NOMO-1 (cell line): ENCODE measurements around the gene RBM19.
"Not testable (repeated sequence)": the region's sequence is repeated elsewhere in the genome, so short reads cannot be mapped to it uniquely, and the experiment has no call there.

ENCODE experiments used
- DNase-seq, 2 experiments: peaks; one replicate each; lab custom pipeline; 2025; ENCODE audit not compliant: unreplicated experiment in 2 of 2; lab: John Stamatoyannopoulos, UW

RBM19 gene

DNA sequence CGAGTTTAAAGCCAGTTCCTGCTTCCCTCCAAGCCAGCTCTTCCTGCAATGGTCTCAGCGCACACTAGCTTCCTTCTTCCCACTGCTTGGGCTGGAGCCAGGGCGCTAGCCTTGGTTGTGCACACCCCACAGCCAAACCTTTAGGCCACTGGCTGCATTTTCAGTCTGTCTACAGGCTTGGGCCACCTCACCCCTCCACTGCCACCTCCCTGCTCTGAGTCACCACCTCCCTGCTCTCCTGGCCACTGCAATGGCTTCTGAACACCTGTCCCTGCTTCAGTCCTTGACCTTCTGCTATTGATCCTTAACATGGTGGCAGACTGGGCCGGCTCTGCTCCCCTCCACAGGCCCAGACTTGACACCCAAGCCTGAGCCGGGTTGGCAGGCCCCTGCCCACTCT is 151.1 kb downstream of the RBM19 start:
- no peak for DNase-seq

DNA sequence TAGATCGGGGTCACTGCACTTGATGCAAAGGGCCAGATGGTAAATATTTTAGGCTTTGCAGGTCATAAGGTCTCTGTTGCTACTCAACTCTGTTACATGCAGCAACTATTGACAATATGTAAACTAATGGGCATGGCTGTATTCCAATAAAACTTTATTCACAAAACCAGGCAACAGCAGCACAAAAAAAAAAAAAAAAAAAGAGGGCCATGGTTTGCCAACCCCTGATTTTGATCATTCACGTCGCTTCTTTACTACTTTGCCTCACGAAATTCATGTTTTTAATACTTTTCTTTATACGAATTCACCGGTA is 152.9 kb downstream of the RBM19 start:
- no peak for DNase-seq

DNA sequence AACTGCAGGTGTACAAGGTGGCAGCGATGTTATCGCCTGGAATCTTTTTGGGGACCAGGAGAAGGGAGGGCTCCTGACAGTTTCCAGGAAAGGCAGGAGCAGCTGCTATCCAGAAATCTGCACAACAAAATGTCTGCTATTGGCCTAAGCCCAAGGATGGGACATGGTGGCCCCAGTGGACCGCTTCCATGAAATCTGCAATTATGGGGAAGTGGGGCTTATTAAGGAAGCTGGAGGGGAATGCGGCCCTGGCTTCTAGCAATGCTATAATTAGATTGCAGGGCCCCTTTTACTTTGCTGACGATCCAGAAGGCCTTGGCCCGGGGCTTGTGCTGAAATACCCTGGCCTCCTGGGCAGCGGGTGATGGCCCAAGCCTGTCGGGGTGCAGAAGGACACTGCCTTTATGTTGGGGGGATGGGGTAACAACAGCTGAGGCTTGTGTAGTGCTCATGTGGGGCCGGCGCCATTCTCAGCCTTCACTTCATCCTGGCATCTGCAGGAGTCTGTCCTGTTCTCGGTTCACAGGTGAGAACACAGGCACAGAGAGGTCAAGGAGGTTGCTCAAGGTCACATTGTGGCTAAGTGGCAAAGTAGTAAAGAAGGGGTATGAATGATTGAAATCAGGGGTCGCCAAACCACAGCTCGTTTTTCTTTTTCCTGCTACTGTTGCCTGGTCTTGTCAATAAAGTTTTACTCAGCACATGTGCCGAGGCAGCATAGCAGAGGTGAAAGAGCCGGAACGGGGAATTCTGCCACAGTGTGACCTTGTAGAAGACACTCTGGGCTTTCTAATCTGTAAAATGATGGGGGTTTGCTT is 153.5 kb downstream of the RBM19 start:
- DNase-seq = no peak

DNA sequence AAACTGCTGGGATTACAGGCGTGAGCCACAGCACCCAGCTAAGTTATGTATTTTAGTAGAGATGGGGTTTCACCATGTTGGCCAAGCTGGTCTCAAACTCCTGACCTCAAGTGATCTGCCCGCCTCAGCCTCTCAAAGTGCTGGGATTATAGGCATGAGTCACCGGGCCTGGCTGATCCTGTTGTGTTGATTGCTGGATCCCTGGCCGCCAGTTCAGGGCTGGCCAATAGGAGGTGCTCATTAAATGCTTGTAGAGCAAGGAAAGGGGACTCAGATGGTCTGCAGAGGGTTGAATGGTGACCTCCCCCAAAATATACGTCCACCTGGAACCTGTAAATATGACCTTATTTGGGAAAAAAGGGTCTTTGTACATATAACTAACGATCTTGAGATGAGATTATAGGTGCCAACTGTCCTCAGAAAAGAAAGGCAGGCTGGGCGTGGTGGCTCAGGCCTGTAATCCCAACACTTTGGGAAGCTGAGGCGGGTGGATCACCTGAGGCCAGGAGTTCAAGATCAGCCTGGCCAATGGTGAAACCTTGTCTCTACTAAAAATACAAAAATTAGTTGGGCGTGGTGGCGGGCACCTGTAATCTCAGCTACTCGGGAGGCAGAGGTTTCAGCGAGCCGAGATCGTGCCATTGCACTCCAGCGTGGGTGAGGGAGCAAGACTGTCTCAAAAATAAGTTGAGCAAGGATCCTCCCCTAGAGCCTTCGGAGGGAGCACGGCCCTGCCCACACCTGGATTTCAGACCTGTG is 156.5 kb downstream of the RBM19 start:
- DNase-seq = not testable (repeated sequence)

DNA sequence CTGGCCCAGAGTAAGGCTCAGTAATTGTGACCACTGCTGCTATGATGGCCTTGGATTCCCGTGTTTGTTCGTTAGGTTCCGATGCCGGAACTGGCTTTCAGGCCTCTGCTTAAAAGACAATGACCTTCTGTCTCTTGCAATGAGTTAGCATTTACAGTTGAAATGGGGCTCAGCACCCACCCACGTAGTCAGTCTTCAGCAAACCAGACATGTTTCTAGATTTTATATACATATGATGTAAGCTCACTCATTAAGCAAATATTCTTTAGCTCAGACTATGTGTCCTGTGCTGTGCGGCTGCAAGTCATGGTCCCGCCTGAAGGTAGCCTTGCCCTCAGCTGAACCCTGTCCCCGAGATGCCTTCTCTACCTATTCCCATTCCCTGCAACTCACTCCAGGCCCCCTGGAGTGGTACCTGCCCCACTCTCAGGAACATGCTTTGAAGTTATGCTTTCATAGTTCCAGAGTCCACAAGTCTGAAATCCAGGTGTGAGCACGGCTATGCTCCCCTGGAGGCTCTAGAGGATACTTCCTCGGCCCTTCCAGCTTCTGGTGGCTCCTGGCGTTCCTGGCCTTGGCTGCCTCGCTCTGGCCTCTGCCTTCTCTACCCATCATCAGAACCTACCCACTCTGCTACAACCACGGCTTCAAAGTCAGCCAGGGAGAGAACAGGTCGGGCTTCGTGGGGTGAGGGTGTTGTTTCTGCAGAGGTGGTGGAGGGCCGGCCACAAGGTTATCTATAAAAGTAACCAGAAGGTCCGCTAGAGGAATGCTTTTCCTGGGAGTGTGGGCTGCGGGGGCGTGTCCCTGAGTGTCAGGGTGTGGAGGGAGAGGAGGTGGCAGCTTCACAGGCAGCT is 157.8 kb downstream of the RBM19 start:
- DNase-seq = no peak

DNA sequence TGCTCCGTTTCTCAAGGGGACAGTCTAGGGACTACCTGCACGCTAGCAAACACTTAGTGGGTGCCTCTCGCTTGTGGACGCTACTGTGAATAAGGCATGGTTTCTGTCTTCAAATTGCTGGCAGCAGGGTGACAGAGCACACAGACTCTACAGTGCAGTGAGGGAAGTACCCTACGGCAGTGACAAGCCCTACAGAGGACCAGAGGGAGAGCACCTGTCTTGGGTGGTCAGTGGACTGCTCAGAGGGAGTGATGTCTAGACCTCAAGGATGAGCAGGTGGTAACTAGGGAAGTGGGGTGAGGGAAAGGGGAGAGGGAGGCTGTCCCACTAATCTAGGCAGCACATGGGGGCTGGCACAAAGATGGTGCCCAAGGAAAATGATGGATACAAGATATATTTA is 160.5 kb downstream of the RBM19 start:
- no peak for DNase-seq

DNA sequence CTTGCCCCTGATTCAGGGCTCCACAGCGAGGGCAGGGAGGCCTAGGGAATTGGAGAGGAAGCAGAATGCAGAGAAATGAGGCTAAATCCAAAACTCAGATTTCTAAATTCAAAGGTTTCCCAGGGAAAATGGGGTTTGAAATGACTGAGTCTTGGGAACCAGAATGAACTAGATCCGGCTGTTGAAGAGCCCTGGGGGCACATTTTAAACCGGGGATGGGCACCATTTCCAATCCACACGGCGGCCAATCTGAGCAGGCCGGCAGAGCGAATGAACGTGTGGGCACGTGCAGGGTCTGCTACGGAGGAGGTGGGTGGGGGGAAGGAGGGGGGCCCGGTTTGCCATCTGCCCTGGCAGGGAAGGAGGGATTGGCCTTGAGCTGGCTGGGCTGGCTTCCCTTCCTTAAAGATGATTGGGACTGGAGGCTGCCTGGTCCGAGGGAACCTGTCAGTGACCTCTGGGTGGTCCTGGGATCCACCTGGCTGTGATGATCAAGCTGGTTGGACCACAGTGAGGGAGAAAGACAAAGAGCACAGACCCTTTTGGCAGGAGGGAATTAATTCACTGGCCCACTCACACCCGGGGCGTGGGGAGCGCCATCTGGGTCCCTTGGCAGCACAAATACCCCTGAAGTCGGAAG is 161.0 kb downstream of the RBM19 start:
- no peak for DNase-seq

DNA sequence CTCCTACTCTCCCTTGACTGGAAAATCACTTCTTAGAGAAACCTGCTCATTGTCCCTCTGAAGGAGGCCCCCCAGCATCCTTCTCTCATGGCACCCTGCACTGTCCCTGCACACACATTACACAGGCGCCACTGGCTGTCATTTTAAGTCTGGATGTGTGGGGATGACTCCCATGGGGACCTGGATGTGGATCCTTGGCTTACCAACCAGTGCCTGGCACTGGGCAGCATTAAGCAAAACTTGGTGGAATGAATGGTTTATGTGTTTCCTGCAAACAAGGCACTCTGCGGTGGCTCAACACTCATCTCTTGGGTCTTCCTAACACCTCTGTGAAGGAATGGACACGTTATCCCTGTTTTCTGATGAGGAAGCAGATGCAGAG is 162.4 kb downstream of the RBM19 start:
- no peak for DNase-seq

DNA sequence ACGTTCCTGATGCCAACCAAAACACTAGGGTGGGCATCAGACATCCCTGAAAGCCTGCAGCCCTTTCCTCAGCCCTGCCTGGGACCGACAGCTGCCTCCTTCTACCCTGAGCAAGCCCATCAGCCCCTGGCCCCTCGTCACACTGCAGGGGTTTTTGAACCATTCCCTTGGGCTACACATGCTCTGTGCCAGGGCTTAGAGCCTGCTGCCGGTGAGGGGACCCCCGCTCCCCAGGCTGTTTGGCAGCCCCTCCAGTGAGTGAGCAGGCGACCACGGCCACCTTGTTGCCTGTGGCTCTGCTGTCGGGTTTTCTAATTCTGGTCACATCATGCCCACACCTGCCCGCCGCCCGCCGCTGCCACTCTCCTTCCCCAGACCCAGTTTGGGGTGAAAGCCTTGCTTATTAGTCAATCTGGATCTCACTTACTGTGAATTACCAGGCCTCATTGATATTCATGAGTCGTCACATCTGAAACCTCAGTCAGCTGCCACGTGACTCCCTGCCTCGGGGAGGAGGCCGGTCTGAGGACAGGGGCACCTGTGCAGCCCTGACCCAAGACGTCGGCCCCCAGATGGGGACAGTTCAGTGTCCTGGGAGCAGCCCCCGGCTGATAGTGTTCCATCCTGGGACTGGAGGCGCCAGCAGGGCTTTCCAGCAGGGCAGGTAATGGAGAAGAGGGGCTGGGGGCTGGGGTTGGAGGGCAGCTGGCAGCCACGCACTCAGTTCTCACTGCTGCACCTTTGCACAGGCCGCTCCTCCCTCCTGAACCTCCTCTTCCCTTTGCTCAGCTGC is 163.0 kb downstream of the RBM19 start:
- no peak for DNase-seq

DNA sequence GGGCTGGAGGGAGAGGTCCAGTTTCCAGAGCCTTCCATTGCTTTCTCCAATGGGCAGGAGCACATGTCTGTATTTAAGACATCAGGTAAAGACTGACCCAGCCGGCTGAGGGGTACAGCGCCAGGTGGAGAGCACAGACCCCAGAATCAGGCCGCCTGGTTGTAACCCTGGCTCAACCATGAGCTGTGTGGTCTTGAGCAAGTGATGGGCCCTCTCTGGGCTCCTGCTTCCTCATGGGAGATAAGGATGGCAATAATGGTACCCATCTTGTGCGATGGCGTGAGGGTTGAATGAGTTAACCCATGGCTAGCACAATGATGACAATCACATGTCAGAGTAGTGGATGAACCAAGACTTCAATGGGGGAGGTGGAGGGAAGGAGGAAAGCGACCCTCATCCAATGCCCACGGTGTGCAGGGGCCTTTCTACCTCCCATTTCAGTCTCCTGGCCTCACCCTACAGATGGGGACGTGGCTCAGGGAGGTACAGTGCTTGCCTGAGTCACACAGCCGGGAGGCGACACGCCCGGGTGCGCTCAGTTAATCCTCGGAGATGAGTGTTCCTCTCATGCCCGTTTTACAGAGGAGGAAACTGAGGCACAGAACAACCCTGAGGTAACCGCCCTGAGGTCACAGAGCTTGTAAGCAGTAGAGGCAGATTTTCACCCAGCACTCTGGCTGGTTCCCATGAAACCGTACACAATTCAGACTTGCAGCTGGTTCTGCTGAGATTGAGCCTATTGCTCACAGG is 163.9 kb downstream of the RBM19 start:
- no peak for DNase-seq

DNA sequence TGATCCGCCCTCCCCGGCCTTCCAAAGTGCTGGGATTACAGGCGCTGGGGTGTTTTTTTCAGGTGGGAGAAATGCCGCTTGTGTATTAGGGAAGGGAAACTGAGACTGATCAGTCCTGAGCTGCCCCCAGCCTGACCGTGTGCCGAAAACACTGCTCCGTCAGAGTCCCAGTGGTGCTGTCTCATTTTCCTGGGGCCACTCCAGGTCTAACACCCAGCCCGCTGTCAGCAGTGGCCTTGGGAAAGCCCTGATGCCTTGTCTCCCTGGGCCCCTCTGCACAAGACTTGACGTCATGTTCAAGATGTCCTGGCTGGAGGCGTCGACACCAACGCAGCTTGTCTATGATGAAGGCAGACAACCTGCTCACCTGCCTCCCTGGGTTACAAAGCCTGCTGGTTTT is 165.9 kb downstream of the RBM19 start:
- no peak for DNase-seq

DNA sequence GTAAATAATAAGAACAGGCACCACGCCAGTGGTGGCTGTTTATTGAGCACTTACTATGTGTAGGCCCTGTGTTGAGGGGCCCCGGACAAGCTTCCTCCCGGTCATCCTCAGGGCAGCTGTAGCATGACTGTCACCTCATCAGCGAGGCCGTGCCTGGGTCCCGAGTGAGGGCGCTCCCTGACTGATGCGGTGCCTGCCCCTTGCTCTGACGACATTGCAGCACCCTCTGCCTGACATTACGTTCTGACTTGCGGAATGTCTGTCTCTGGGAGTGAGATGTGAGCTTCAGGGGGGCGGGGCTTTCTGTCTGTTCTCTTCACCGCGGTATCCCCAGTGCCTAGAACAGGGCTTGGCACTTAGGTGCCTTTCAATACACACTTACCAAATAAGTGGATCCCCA is 167.6 kb downstream of the RBM19 start:
- no peak for DNase-seq

DNA sequence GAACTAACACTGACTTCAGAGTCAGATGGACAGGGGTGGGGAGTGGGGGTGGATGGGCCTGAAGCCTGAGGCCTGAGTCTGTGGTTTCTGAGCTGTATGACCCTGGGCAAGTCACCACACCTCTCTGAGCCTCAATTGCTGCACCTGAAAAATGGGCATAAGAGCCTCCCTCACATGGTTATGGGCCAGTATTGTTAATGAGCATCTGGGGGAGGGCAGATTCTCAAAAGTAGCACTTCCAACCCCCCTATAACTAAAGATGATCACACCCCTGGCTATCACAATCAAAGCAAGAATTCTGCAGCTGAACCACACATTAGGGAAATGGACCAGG is 168.6 kb downstream of the RBM19 start:
- DNase-seq = no peak

DNA sequence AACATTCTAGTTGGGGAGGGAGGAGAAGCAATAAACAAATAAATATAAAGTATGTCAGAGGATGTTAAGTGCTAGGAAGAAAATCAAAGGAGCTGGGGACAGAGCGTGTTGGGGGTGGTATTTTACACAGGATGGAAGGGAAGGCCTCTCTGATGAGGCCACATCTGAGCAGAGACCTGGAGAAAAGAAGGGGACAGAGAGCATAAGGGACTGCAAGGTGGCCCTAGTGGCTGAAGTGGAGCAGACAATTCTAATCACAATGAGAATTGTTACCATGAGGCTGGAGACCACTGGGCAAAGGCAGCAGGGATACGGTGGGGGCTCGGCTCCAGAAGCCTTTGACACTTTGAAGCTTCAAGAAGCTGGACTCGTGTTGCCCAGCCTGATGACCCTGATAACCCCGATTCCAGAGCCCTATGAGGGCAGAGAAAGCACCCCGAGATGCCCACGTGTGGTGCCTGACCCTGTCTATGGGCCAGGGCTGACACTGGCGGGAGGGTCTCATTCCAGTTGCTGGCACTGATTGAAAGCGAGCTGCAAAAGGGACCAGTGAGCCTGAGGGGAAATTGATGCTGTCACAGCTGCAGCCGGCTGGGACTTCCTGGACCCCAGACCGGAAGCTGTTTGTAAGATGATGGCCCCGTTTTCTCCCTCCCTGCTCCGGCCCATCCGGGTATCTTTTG is 169.1 kb downstream of the RBM19 start:
- no peak for DNase-seq

DNA sequence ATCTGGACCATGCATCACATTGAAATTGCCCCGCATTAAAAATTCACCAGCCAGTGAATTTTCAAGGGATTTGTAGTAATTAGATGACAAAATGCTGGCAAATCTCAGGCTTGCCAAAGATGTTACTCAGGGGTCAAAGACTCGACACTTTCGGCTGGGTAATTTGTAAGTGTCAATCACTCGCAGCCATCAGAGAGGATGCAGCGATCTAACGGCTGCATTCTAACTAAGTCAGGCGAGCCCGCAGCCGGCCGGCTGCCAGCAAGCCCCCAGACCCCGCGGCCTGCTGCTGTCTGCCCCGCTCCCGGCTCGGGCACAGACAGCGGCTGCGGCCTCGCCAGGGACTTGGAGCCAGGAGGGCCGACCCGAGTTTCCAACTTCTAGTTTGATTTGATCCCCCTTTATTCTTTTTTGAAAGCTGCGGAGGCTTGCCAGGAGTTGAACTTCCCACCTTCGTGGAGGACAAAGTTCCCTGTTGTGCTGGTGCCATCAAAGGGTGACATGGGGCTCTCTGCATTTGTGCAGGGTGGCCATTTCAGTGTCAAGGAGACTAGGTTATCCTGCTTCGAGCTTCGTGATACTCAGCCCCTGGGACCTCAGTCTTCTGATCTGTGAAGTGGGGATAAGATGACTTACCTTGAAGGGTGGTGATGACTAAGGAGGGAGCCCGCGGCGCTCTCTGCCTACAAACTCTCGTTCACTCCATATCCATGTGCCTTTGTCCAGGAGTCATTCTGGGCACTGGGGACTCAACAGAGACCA is 169.9 kb downstream of the RBM19 start:
- DNase-seq = no peak

DNA sequence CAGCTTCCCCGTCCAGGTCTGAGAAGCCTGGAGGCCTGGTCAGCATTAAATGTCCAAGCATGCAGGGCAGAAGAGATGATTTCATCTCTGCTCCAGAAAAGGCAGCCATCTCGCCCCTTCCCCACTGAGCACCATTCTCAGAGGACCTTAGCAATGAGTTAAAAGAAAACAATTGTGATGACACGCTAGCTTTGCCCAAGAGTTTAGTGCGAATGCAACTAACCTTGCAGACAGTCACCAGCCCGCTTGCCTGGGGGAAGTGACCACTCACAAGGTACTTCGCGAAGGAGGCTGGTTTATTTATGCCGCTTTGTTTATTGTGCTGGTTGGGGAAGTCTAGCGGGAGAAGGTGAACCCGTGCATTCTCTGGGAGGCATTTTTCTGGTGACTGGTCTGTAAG is 170.7 kb downstream of the RBM19 start:
- no peak for DNase-seq

DNA sequence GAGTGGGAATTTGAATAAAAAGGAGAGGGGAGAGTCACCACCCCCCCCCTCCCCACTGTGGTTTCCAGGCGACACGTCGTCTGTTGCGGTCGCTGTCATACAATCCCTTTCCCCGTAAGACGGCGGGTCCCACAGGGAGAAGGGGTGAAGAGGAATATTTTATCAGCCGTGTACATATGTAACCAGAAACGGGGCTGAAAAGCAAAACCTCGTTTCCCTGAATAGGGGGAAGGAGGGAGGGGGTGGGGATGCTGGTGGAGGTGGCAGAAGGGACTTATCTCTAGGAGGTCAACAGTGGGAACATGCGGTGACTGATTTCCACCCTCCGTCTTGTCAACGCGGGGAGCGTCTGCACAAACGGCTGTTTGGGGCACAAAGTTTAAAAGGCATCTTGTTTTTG is 171.4 kb downstream of the RBM19 start:
- no peak for DNase-seq

DNA sequence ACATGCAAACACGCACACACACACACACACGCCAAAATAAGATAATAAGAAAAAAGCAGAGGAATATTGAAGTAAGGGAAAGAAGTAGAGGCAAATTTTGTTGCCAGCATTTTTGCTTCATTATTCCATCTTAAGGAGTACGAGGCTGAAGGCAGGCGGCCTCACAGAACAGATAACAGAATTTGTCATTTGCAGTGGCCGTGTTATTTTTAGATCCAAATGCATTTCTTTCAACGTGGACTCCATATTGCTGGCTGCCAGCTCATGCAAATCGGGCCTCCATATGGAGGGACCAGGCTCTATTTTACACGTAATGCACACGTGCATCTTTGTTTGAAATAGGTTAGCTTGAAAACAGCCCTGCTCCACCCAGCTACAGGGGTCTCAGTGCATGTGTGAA is 172.9 kb downstream of the RBM19 start:
- DNase-seq = no peak
